Measurements from ENCODE around the gene SNCB. TPM values are rescaled to one million over a fixed set of nuclear protein-coding genes. Genes with fewer than 3 reads are reported as not detected.
A peak's percentile ranks its signal among the peaks of the same experiment; 100 is the strongest.

The SNCB gene
- not detected for total RNA-seq

- no peak for DNase-seq
- Histone ChIP-seq H3K9me3 (no peaks in the 10 kb centered on the region), H3K36me3 (no peaks in the 10 kb centered on the region), H3K4me1 (peaks cover 11% of the 10 kb centered on the region), H3K27ac (no peak within 1 kb of the TSS), H3K27me3 (peaks cover 61% of the 10 kb centered on the region), H3K4me3 (peak within 1 kb of the TSS; percentile 23), H3K9ac (ENCODE audit: low read depth in 2 of 2, low read length in 2 of 2) (no peak within 1 kb of the TSS)
- TF ChIP-seq, protein P1, sequence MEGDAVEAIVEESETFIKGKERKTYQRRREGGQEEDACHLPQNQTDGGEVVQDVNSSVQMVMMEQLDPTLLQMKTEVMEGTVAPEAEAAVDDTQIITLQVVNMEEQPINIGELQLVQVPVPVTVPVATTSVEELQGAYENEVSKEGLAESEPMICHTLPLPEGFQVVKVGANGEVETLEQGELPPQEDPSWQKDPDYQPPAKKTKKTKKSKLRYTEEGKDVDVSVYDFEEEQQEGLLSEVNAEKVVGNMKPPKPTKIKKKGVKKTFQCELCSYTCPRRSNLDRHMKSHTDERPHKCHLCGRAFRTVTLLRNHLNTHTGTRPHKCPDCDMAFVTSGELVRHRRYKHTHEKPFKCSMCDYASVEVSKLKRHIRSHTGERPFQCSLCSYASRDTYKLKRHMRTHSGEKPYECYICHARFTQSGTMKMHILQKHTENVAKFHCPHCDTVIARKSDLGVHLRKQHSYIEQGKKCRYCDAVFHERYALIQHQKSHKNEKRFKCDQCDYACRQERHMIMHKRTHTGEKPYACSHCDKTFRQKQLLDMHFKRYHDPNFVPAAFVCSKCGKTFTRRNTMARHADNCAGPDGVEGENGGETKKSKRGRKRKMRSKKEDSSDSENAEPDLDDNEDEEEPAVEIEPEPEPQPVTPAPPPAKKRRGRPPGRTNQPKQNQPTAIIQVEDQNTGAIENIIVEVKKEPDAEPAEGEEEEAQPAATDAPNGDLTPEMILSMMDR (IDR thresholded peaks at IDR 0.05), result no peak
- intact Hi-C loops (cut with DNase I), result no loop called here
Observed at GRCh38 chr5:176629853-176630680, at the start of gene SNCB, which contains the start of gene EIF4E1B. Gene SNCB (minus strand): TSS chr5:176630534. CDS start chr5:176629654, 880 bp downstream. Gene EIF4E1B (plus strand): TSS chr5:176630675. CDS start chr5:176642788, 12,113 bp downstream.

DNA sequence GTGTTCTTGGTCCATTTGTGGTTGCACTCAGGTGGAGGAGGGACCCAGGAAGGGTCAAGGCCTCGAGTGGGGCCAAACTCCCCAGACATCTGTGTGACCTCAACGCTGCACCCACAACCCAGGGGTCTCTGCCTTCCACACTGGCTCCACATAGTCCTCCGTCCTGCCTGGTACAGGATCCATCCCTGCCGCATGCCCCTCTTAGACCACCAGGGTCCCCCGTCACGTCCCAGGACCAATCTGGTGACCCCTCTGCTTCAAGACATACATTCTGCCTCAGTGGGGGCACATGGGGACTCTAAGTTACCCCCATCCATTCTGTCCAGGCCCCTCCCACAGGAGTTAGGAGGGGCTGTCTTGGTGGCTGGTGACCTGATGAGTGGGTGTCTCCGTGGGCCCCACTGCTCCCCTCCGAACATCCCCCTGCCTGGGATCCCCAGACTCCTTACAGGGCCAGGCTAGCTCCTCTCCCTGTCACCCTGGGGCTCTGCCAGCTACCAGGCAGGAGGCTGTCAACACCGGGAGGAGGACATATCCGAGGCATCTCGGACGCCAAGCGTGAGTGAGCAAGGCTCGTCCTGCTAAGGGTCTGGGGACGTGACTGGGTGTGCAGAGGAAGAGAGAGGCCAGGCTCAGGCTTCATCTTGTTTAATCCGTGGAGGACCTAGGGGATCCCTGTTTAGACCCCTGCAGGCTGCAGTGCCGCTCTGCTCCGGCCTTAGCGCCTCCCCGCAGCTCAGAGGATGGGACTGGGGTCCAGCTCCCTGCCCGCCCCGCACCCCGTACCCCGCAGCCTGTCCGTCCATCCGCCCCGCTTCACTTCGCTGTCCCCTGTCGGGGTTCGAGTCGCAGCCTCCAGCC lies 49.3 kb upstream of the SNCB start:
- intact Hi-C loops (cut with DNase I), result no loop called here
- Histone ChIP-seq H3K27me3 (peaks cover 11% of the 10 kb centered on the region), H3K9me3 (no peaks in the 10 kb centered on the region), H3K9ac (ENCODE audit: low read depth in 2 of 2, low read length in 2 of 2) (no peak overlapping the region), H3K4me1 (no peaks in the 10 kb centered on the region), H3K27ac (no peak overlapping the region), H3K36me3 (no peaks in the 10 kb centered on the region), H3K4me3 (no peak overlapping the region)
- no peak for DNase-seq
- TF ChIP-seq, protein P1 (IDR thresholded peaks at IDR 0.05), result no peak

DNA sequence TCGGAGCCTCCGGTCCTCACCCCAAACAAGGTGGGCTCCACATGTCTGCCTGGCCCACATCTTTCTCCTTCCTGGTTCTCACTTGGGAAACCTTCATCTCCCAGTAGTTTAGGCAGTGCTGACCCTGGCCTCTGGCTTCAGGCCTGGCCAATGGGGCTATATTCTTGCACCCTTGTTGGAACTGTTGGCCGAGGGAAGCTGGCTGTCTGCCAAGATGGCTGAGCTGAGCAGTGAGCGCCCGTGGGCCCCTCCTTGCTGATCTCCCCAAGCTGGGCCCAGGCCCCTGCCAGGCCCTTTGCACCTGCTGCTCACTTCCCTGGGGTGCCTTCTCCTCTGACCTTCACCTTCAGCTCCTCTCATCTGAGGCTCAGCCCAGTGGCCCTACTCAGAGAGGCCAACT lies 48.2 kb upstream of the SNCB start:
- no peaks in the 10 kb centered on the region for H3K4me1 ChIP-seq
- no peak for DNase-seq
- no peak overlapping the region for H3K27ac ChIP-seq

GRCh38 chr5:176677209-176677939 lies 47.0 kb upstream of the SNCB start:
- Histone ChIP-seq H3K4me1 (no peaks in the 10 kb centered on the region), H3K9me3 (no peaks in the 10 kb centered on the region), H3K27ac (no peak overlapping the region), H3K9ac (ENCODE audit: low read depth in 2 of 2, low read length in 2 of 2) (no peak overlapping the region), H3K4me3 (no peak overlapping the region), H3K36me3 (no peaks in the 10 kb centered on the region), H3K27me3 (peaks cover 11% of the 10 kb centered on the region)
- intact Hi-C loops (cut with DNase I), result no loop called here
- TF ChIP-seq, protein P1 (IDR thresholded peaks at IDR 0.05), result no peak
- DNase-seq, result no peak

More for the DNA sequence above, 48.2 kb upstream of the SNCB start:
- Histone ChIP-seq H3K36me3 (no peaks in the 10 kb centered on the region), H3K4me3 (no peak overlapping the region), H3K9me3 (no peaks in the 10 kb centered on the region), H3K27me3 (peaks cover 11% of the 10 kb centered on the region), H3K9ac (ENCODE audit: low read depth in 2 of 2, low read length in 2 of 2) (no peak overlapping the region)
- intact Hi-C loops (cut with DNase I), result no loop called here
- TF ChIP-seq, protein P1 (IDR thresholded peaks at IDR 0.05), result no peak

- H3K9me3 ChIP-seq, result no peaks in the 10 kb centered on the region
- peaks cover 11% of the 10 kb centered on the region for H3K27me3 ChIP-seq
- no peak overlapping the region for H3K27ac ChIP-seq
- no peak overlapping the region for H3K4me3 ChIP-seq
- no peaks in the 10 kb centered on the region for H3K36me3 ChIP-seq
- no peak for DNase-seq
- no peak overlapping the region for H3K9ac ChIP-seq (ENCODE audit: low read depth in 2 of 2, low read length in 2 of 2)
- TF ChIP-seq, protein P1 (IDR thresholded peaks at IDR 0.05), result no peak
- intact Hi-C loops (cut with DNase I), result no loop called here
- H3K4me1 ChIP-seq, result no peaks in the 10 kb centered on the region
Observed at GRCh38 chr5:176676361-176676824, 46.1 kb upstream of the SNCB start.

Data from colonic mucosa (tissue), 4 donors.